NCI-H2196 treated with DMSO at 0.1 percent for 48 hours (cell line): ENCODE results near the gene DYNLT4.
A peak's percentile ranks its signal among the peaks of the same experiment; 100 is the strongest.

Experiments used
- DNase-seq: peaks from one replicate; lab custom pipeline; 2025; ENCODE audit not compliant: unreplicated experiment; lab: John Stamatoyannopoulos, UW

The DYNLT4 gene

DNA sequence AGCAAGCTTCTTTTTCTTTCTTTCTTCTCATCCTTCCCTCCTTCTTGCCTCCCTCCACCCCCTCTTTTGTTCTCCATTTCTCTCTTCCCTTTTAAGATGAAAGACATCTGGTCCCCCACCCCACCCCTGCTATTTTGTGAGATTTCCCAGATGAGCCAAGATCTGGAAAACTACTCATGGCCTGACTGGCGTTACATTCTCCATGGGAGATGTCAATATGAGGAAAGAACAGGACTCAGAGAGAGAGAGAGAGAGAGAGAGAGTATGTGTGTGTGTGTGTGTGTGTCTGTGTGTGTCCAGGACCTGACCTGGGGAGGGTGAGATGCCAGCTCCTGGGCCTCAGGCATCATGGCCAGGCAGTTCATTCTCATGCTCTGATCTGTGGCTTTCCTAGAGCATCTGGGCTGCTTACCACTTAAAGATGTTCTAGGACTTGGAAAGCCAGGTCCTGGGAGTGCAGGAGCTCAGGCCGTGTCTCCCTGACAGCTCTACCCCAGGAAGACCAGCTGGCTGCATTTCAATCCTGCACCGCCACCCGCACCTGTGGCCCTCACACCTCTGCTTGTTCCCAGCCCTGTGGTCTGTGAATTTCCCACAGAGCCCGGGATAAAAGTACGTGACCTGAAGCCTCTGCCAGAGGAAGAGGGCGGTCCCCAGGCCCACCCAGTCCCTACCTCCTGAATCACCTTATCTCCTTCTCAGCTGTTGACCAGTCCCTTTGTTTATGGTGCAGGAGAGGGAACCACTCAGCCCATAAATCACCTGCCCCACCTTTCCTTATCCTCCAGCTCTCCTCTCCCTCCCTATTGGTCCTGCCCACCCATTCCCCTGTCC is 16.0 kb downstream of the DYNLT4 start:
- DNase-seq, result no peak

GRCh38 chr1:44788120-44788860 is 18.9 kb downstream of the DYNLT4 start, which contains the start of gene BEST4:
Gene BEST4 (minus strand): TSS chr1:44788170. CDS start chr1:44787705, 465 bp downstream.
- no peak for DNase-seq

DNA sequence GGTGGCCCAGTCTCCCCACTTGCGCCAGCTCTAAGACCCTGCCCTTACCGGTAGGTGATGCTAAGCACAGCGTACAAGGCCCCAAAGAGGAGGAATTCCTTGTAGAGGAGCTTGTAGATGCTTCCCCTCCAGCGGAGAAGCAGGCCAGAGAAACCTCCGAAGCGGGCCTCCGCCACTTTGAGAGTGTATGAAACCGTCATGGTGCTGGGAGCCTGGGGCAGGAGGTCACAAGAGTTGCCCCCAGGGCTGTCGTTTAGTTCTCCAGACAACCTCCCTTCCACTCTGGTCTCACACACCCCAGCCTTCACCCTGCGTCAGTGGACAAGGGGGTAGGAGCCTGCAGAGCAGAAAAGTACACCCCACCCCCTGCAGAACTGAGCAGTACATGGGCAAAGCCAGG is 19.6 kb downstream of the DYNLT4 start:
- DNase-seq, result no peak

DNA sequence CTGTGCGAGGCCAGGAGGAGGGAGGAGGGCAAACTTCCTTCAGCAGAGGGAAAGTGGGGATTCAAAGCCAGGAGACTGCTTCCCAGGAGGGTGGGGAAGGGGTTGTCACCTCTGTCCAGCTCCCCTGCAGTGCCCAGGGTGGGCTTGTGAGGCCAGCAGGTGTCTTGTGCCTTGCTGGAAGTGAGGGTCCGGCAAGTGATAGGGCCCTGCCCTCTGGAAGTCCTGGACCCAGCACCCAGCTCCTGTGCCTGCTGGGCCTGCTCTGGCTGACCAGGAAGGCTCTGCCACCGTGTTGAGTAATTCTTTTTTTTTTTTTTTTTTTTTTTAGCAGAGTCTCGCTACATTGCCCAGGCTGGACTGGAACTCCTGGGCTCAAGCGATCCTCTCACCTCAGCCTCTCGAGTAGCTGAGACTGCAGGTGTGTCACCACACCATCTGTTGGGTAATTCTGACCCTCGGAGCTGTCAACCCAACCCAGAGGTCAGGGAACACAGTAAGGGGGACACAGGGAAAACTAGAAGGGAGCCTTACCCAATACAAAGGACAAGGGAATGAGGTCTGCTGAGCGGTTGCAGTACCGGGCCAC is 20.2 kb downstream of the DYNLT4 start:
- DNase-seq, result no peak

DNA sequence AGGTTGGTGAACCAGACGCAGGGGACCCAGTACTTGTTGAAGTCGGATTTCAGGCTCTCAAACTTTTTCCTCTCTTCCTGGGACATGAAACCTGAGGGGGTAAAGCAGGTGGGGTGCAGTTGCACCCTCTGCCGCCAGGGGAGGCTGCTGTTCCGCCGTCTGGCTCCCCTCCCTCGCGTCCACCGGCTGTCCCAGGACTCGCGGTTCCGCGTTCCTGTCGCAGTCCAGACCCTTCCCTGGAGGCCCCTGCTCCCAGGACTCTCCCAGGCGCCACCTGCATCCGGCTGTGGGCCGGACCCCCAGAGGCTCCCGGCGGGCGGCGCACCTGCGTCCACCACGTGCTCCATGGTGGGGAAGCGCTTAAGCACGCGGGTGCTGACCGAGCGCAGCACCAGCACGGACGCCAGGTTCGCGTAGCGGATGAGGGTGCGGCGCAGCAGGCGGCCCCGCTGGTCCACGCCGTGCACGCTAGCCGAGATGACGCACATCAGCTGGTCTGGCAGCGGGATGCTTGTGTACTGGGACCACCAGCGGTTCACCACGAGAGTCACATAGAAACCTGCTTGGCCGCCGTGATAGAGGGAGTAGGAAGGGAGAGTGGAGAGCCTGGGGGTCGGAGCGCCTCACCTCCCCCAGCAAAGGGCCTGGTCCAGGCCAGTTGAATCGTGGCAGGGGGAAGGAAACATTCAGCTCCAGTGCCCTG is 20.9 kb downstream of the DYNLT4 start:
- no peak for DNase-seq

- no peak for DNase-seq
Measured at GRCh38 chr1:44785501-44786137, 21.5 kb downstream of the DYNLT4 start.

DNA sequence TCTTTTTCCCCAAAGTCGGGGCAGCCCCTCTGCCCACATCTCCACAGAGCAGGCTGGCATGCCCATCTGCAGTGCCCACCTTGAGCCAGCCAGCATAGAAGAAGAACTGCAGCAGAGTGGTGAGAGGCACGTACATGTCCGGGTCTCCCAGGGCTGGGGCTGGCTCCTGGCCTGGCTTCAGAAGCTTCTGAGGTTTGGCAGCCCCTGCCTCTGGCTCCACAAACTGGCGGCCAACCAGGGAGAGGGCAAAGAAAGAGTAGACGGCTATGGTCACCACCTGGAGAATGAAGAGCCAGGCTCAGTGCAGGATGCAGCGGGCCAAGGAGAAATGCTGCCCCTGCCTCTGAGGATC is 22.1 kb downstream of the DYNLT4 start:
- DNase-seq, result no peak

- no peak for DNase-seq
Measured at GRCh38 chr1:44784094-44785028, 22.8 kb downstream of the DYNLT4 start.

DNA sequence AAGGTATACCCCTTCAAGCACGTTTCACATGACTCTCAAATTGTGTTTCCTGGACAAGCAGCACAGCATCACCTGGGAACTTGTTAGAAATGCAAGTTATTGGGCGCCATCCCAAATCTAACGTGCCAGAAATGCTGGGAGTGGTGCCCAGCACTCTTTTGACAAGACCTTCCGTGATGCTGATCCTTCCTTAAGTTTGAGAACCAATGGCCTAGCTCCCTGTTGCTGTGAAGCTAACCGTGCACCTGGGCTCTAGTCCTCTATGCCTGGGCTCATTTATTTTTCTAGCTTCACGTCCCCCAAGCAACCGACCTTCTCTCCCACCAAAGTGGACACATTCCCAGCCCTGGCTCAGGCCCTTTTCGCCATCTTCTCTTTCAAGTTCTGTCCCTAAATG is 23.5 kb downstream of the DYNLT4 start:
- no peak for DNase-seq

- no peak for DNase-seq
Measured at GRCh38 chr1:44780583-44781121, 26.5 kb downstream of the DYNLT4 start.

- DNase-seq, result no peak
Measured at GRCh38 chr1:44778705-44779576, 28.2 kb downstream of the DYNLT4 start.

GRCh38 chr1:44777969-44778635 is 29.0 kb downstream of the DYNLT4 start:
- no peak for DNase-seq

DNA sequence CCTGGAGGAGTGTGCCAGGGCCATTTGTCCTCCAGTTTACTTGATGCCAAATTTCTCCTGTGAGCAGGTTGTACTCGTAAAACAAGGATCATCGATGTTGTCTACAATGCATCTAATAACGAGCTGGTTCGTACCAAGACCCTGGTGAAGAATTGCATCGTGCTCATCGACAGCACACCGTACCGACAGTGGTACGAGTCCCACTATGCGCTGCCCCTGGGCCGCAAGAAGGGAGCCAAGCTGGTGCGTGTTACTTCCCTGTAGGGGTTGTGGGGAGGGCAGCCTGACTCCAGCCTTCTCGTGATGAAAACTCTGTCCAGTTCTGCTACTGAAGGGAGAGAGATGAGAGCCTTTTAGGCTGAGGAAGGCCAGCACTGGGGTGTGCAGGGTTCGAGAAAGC is 29.6 kb downstream of the DYNLT4 start:
- DNase-seq, result no peak

GRCh38 chr1:44776730-44777068 is 30.5 kb downstream of the DYNLT4 start:
- DNase-seq, result no peak

DNA sequence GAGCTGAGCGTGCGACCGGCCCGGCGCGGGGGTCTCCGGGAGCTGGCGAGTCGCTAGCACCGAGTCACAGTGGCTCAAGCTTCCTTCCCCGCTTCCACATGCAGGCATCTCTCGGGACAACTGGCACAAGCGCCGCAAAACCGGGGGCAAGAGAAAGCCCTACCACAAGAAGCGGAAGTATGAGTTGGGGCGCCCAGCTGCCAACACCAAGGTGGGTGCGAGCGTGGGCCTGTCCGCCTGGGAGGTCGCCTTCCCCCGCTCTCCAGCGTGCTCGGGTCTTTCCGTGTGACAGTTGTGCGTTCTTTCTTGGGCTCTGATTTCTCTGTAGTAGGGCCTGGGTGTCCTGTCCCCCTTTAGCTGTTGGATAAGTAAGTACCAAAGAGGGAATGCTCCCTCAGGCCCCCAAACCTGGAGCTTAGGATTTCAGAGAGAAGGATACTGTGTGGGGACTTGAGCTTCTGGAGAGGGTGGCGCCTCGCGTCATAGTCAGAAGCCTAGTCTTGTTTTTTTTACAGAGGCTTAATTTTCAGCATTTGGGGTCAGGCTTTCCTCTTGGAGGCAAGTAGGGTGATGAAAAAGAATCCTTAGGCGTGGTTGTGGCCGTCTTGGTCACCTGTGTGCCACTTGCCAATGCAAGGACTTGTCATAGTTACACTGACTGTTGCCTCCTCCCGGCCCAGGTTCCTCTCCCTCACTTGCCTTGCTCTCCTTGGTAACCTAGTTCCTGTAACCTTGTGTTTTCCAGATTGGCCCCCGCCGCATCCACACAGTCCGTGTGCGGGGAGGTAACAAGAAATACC is 31.0 kb downstream of the DYNLT4 start:
- DNase-seq, result no peak

DNA sequence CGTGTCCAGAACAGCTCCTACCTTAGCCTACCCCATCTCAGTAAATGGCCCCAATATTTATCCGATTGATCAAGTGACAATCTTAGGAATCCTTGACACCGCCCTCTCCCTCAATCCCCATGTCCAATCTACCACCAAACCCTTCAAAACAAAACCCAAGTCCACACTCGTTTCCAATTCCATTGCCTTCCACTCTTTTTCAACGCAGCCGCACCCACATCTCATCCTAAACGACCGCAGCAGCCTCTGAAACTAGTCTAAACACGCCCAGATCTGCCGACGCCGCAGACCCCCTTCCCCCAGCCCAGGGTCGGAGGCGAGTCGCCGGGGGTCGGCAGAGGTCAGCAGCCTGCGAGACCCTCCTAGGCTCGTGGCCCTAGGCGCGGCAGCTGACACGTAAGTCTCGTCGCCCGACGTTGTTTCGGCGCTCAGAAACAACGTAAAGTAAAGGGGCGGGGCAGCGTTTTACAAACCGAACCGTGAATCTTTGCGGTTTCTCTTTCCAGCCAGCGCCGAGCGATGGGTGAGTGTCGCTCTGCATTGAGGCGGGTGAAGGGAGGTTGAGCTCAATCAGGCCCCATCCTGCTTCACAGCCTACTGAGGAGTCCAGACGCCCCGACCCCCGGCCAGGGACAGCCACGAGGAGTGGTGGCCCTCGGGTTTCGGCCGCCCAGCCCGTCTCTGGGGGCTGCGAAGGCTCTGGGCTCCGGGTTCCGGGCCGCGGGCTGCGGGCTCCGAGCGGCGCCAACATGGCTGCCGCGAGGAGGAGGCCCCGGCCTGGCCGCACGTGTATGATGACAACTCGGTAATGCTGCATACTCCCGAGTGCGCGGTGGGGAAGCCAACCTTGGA is 31.8 kb downstream of the DYNLT4 start, which contains the start of gene RPS8:
Gene RPS8 (plus strand): TSS at position 463 of the 852 bp plus-strand sequence. CDS start 57 bp downstream, at position 520.
- peak; percentile 84 for DNase-seq
